OCI-LY7 (cell line): Measurements from ENCODE around the gene SLC9C2. TPM values are rescaled to one million over a fixed set of nuclear protein-coding genes. Genes with fewer than 3 reads are reported as not detected.

Source experiments
- BruUV-seq: library from RNA; stranded (reverse); fragments of 400-500 nt; replicated peaks from 2 replicates; lab custom pipeline; 2021; lab: Mats Ljungman, UMichigan
- CTCF ChIA-PET: fragments of 300-600 bp; sonication (Branson Sonifier 250); formaldehyde crosslinking; loops from one replicate; lab custom pipeline; 2022; ENCODE audit warnings: antibody characterized with exemption; ENCODE audit not compliant: unreplicated experiment; lab: Charles Lee
- POLR2A ChIA-PET: fragments of 300-600 bp; sonication (Branson Sonifier 250); formaldehyde crosslinking; loops from one replicate; lab custom pipeline; 2022; ENCODE audit warnings: antibody characterized with exemption; lab: Charles Lee
- DNase-seq: peaks from one replicate; pipeline ENCODE4 v3.0.0-alpha.2; 2015; ENCODE audit warnings: low spot score
- H2AFZ ChIP-seq: fragments of 200-600 bp; sonication (generic), shearing (Covaris generic); 2 replicates; pipeline ENCODE4 v1.6.1; 2014; ENCODE audit warnings: mild to moderate bottlenecking, antibody characterized with exemption, low read length, moderate library complexity
- H3K27ac ChIP-seq: fragments of 200-600 bp; sonication (generic); 2 replicates; pipeline ENCODE4 v1.5.1; 2014; ENCODE audit warnings: mixed run types, low read depth, mild to moderate bottlenecking, moderate library complexity, low read length, inconsistent platforms; ENCODE audit not compliant: poor library complexity, severe bottlenecking
- H3K36me3 ChIP-seq: fragments of 200-600 bp; sonication (generic); 2 replicates; pipeline ENCODE4 v1.6.1; 2014; ENCODE audit warnings: mild to moderate bottlenecking, antibody characterized with exemption, low read length, moderate library complexity, mixed read lengths; ENCODE audit not compliant: insufficient read depth
- H3K4me1 ChIP-seq: fragments of 200-600 bp; sonication (generic); 2 replicates; pipeline ENCODE4 v1.5.1; 2014; ENCODE audit warnings: mild to moderate bottlenecking, low read length; ENCODE audit not compliant: insufficient read depth, poor library complexity, severe bottlenecking
- H3K4me2 ChIP-seq: fragments of 200-600 bp; sonication (generic); 2 replicates; pipeline ENCODE4 v1.6.1; 2014; ENCODE audit warnings: mild to moderate bottlenecking, low read length
- H3K4me3 ChIP-seq: fragments of 200-600 bp; sonication (generic); 2 replicates; pipeline ENCODE4 v1.5.1; 2014; ENCODE audit warnings: mild to moderate bottlenecking, low read depth, low read length; ENCODE audit not compliant: poor library complexity, severe bottlenecking
- H3K79me2 ChIP-seq: fragments of 200-600 bp; sonication (generic); 2 replicates; pipeline ENCODE4 v1.6.1; 2016; ENCODE audit warnings: low read depth, mild to moderate bottlenecking, low read length, moderate library complexity, mixed read lengths; ENCODE audit not compliant: insufficient read depth
- H3K9me2 ChIP-seq: fragments of 200-600 bp; sonication (generic); 2 replicates; pipeline ENCODE4 v1.6.1; 2016; ENCODE audit warnings: mild to moderate bottlenecking, low read length, mixed read lengths; ENCODE audit not compliant: insufficient read depth
- H3K9me3 ChIP-seq: fragments of 200-600 bp; sonication (generic); 2 replicates; pipeline ENCODE4 v1.6.1; 2014; ENCODE audit warnings: mild to moderate bottlenecking, mixed run types, low read length, mixed read lengths
- H4K20me1 ChIP-seq: fragments of 200-600 bp; sonication (generic); 2 replicates; pipeline ENCODE4 v1.6.1; 2014; ENCODE audit warnings: mild to moderate bottlenecking, antibody characterized with exemption, low read length, moderate library complexity, mixed read lengths; ENCODE audit not compliant: insufficient read depth
- EZH2phosphoT487 ChIP-seq: fragments of 200-600 bp; sonication (generic); IDR thresholded peaks from 2 replicates; pipeline ENCODE4 v1.6.1; 2018; ENCODE audit warnings: low read depth, borderline replicate concordance, mild to moderate bottlenecking, mixed run types, antibody characterized with exemption, low read length, moderate library complexity, mixed read lengths
- intact Hi-C: fragments of 100-400 bp; cut with micrococcal nuclease; formaldehyde crosslinking; loops from one replicate; pipeline ENCODE4 v1.10.0; 2022; ENCODE audit not compliant: unreplicated experiment
- total RNA-seq, 2 experiments: library from RNA; depleted of rRNA in 1 of 2; stranded (reverse); fragments of >200 nt in 1 of 2; shearing (Covaris generic) in 1 of 2; gene quantifications; 2 replicates each; pipeline ENCODE4 v1.2.3, GENCODE V29; 2014 to 2022
- TF ChIP-seq, protein P1 (sequence below): fragments of 200-600 bp; sonication (generic); conservative IDR thresholded peaks from 2 replicates; pipeline ENCODE4 v1.5.1; 2014; ENCODE audit warnings: mild to moderate bottlenecking, antibody characterized with exemption, low read length, moderate library complexity, mixed read lengths

Gene SLC9C2
- total RNA-seq, 2 experiments from 2014 or later = not detected

DNA sequence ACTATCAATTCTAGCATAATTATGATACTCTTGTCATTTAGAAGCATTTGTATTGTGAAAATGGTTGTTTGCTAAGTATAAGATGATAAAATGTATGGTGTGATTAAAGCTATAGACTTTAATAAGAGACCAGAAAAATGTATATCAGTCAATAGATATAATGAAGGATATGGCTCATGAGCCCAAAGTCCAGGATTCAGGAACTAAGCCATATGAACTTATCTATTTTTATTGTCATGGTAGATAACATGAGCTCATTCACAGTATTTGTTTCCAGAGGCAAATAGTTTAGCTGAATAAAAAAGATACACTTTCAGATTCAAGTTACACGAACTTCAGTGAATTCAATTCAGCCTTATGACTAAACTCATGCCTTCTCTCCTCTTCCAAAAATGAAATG, 93.1 kb downstream of the SLC9C2 start:
- Histone ChIP-seq H2AFZ (no peak overlapping the region), H3K4me1 (no peaks in the 10 kb centered on the region), H4K20me1 (no peaks in the 10 kb centered on the region), H3K36me3 (no peaks in the 10 kb centered on the region), H3K27ac (no peak overlapping the region), H3K79me2 (no peaks in the 10 kb centered on the region), H3K4me2 (no peak overlapping the region), H3K9me3 (no peaks in the 10 kb centered on the region), H3K9me2 (no peaks in the 10 kb centered on the region), H3K4me3 (no peak overlapping the region)
- no peak for TF ChIP-seq EZH2phosphoT487
- ChIA-PET CTCF (no interaction called here), POLR2A (interaction anchor here (0.8 to 1.4 kb wide), 2 partner anchors 13 to 409 kb away, joined by 3 to 4 read pairs; no protein-coding TSS in a partner anchor)
- DNase-seq = no peak
- no TSS peak for BruUV-seq
- intact Hi-C loops = loop anchor here (5.0 kb wide), 1 partner anchor 53 kb away; no protein-coding TSS in a partner anchor

DNA sequence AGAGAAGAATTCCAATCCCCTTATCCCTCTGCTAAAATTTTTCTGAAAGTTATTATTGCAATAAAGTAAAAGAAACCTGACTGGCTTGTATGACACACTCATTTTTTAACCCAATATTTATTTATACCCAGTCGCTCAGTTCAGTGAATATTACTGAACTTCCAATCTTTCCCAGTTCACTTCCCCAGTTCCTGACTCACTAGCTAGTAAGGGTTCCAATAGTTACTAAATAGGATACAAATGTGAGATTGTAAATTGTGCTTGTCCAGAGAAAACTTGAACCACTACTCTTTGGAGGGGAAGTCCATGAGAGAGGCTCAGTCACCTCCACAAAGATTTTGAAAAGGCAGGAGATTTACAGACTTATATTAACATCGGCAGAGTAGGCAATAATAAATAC, 94.3 kb downstream of the SLC9C2 start:
- no peaks in the 10 kb centered on the region for H3K4me1 ChIP-seq
- no peaks in the 10 kb centered on the region for H3K79me2 ChIP-seq
- no peak overlapping the region for H3K4me3 ChIP-seq
- intact Hi-C loops = no loop called here
- DNase-seq = no peak
- H2AFZ ChIP-seq = no peak overlapping the region
- BruUV-seq = no TSS peak
- TF ChIP-seq, protein P1, sequence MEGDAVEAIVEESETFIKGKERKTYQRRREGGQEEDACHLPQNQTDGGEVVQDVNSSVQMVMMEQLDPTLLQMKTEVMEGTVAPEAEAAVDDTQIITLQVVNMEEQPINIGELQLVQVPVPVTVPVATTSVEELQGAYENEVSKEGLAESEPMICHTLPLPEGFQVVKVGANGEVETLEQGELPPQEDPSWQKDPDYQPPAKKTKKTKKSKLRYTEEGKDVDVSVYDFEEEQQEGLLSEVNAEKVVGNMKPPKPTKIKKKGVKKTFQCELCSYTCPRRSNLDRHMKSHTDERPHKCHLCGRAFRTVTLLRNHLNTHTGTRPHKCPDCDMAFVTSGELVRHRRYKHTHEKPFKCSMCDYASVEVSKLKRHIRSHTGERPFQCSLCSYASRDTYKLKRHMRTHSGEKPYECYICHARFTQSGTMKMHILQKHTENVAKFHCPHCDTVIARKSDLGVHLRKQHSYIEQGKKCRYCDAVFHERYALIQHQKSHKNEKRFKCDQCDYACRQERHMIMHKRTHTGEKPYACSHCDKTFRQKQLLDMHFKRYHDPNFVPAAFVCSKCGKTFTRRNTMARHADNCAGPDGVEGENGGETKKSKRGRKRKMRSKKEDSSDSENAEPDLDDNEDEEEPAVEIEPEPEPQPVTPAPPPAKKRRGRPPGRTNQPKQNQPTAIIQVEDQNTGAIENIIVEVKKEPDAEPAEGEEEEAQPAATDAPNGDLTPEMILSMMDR = no peak
- TF ChIP-seq EZH2phosphoT487 = no peak
- H3K4me2 ChIP-seq = no peak overlapping the region
- H3K9me3 ChIP-seq = no peaks in the 10 kb centered on the region
- H3K9me2 ChIP-seq = no peaks in the 10 kb centered on the region
- POLR2A ChIA-PET = interaction anchor here (1.4 kb wide), 1 partner anchor 12 kb away, joined by 4 read pairs; no protein-coding TSS in a partner anchor
- no peaks in the 10 kb centered on the region for H4K20me1 ChIP-seq
- H3K36me3 ChIP-seq = no peaks in the 10 kb centered on the region
- CTCF ChIA-PET = no interaction called here
- H3K27ac ChIP-seq = no peak overlapping the region

DNA sequence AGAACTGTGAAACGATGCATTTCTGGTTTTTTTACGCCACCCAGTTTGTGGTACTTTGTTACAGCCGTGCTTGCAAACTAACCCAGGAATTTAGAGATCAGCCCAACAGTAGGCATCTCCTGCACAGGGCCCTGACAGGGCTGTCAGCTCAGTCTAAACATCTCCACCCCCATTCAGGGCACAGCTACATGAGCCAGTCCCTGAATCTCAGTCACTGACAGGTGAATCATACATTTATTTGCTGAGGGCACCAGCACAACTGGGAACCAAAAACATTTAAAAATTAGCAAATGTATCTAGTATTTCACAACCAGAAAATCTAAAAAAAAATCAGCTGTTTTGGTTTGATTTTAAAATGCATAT, 95.0 kb downstream of the SLC9C2 start:
- H2AFZ ChIP-seq = no peak overlapping the region
- H3K4me2 ChIP-seq = no peak overlapping the region
- ChIA-PET CTCF (no interaction called here), POLR2A (no interaction called here)
- H3K4me3 ChIP-seq = no peak overlapping the region
- BruUV-seq = no TSS peak
- no peaks in the 10 kb centered on the region for H3K79me2 ChIP-seq
- H3K9me2 ChIP-seq = no peaks in the 10 kb centered on the region
- H4K20me1 ChIP-seq = no peaks in the 10 kb centered on the region
- TF ChIP-seq EZH2phosphoT487 = no peak
- TF ChIP-seq, protein P1 = no peak
- no peaks in the 10 kb centered on the region for H3K4me1 ChIP-seq
- H3K9me3 ChIP-seq = no peaks in the 10 kb centered on the region
- no peaks in the 10 kb centered on the region for H3K36me3 ChIP-seq
- H3K27ac ChIP-seq = no peak overlapping the region
- intact Hi-C loops = no loop called here
- no peak for DNase-seq
